Measurements from ENCODE around the gene PSKH1.

Gene PSKH1

DNA sequence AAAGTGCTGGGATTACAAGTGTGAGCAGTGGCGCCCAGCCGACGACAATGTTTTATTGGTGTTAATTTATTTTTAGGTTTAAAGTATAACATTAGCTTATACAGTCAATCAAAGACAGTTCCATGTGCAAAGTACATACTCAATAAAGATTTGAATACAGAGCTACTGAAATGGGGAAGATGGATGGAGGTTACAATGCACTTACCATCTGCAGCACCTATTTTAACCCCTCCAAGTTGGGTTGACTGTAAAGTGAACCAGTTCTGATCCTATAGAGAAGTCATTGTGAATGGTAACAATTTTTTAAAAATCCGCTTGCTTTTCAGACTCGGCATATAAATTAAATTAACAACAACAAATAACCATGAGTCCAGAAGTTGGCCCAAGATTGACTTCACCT is 679 bp upstream of the PSKH1 start:
- H4K20me1 ChIP-seq (ENCODE audit: insufficient read depth) = no peaks in the 10 kb centered on the region
- peak overlapping the region; percentile 95 for H3K4me2 ChIP-seq
- H3K4me1 ChIP-seq (ENCODE audit: low read depth, poor library complexity, severe bottlenecking) = peaks cover 14% of the 10 kb centered on the region
- peaks cover 33% of the 10 kb centered on the region; the same call in 1 of the 2 replicates for H3K79me2 ChIP-seq (ENCODE audit: insufficient read depth, low read depth)
- no peaks in the 10 kb centered on the region for H3K27me3 ChIP-seq (ENCODE audit: insufficient read depth, low read depth)
- H3K36me3 ChIP-seq (ENCODE audit: insufficient read depth) = no peaks in the 10 kb centered on the region
- no peak overlapping the region for H3K4me3 ChIP-seq (IDR thresholded peaks at IDR 0.05; ENCODE audit: insufficient read depth, low read depth, low read length)
- peak overlapping the region; percentile 79; the same call in 1 of the 2 replicates for H2AFZ ChIP-seq (ENCODE audit: low read depth)
- TF ChIP-seq, protein P1, sequence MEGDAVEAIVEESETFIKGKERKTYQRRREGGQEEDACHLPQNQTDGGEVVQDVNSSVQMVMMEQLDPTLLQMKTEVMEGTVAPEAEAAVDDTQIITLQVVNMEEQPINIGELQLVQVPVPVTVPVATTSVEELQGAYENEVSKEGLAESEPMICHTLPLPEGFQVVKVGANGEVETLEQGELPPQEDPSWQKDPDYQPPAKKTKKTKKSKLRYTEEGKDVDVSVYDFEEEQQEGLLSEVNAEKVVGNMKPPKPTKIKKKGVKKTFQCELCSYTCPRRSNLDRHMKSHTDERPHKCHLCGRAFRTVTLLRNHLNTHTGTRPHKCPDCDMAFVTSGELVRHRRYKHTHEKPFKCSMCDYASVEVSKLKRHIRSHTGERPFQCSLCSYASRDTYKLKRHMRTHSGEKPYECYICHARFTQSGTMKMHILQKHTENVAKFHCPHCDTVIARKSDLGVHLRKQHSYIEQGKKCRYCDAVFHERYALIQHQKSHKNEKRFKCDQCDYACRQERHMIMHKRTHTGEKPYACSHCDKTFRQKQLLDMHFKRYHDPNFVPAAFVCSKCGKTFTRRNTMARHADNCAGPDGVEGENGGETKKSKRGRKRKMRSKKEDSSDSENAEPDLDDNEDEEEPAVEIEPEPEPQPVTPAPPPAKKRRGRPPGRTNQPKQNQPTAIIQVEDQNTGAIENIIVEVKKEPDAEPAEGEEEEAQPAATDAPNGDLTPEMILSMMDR (conservative IDR thresholded peaks at IDR 0.05; ENCODE audit: low read depth, low read length) = no peak
- no peak overlapping the region; the same call in 1 of the 2 replicates for H3K9ac ChIP-seq
- H3K27ac ChIP-seq = no peak overlapping the region

DNA sequence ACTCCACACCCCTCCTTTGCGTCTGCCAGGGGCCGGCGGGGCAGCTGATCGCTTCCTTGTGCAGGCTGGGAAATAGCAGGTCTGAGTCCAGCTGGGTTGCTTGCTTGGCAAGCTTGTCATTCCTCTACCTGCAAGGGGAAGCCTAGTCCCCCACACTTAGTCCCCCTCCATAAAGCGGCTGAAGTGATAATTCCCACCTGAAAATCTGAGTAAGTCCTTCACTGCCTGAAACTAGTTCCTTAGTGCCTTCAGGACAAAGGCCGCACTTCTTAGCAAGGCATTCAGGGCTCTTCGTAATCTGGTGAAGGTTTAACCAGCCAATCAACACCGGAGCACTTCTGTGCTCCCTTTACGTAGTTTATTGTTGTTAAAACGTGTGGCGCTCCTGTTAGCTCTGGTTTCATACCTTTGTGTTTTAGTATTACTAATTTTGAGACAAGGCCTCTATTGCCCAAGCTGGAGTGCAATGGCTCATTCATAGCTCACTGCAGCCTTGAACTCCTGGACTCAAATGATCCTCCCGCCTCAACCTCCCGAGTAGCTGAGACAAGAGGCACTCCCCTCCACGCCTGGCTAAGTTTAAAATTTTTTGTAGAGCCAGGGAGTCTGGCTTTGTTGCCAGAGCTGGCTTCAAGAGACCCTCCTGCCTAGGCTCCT is 817 bp downstream of the PSKH1 start:
- H3K4me3 ChIP-seq (IDR thresholded peaks at IDR 0.05; ENCODE audit: insufficient read depth, low read depth, low read length) = no peak overlapping the region
- TF ChIP-seq, protein P1 (conservative IDR thresholded peaks at IDR 0.05; ENCODE audit: low read depth, low read length) = no peak
- peak overlapping the region; percentile 63 for H3K27ac ChIP-seq
- peaks cover 17% of the 10 kb centered on the region for H3K4me1 ChIP-seq (ENCODE audit: low read depth, poor library complexity, severe bottlenecking)
- peaks cover 34% of the 10 kb centered on the region; the same call in 1 of the 2 replicates for H3K79me2 ChIP-seq (ENCODE audit: insufficient read depth, low read depth)
- no peaks in the 10 kb centered on the region for H3K36me3 ChIP-seq (ENCODE audit: insufficient read depth)
- peak overlapping the region; percentile 88 for H3K9ac ChIP-seq
- no peaks in the 10 kb centered on the region for H4K20me1 ChIP-seq (ENCODE audit: insufficient read depth)
- H3K27me3 ChIP-seq (ENCODE audit: insufficient read depth, low read depth) = no peaks in the 10 kb centered on the region
- peak overlapping the region; percentile 69 for H2AFZ ChIP-seq (ENCODE audit: low read depth)
- H3K4me2 ChIP-seq = peak overlapping the region; percentile 86

DNA sequence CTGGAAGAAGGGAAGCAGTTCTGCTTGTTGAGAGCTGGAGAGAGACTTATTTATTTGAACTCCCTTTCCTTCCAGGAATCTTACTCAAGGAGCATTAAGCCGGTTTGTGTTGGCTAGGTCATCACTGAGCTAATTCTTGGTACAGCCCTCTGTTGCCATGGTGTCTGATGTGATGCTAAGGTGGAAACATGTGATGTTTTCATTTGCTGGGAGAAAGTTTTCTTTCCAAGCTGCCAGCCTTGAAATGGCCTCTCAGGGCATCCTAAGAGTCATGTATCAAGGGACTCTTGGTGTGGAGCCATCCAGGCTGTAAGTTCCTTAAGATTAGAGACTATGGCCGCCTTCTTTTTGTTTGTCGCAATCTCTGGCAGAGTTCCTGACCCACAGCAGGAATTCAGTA is 4.2 kb downstream of the PSKH1 start:
- Histone ChIP-seq H3K36me3 (ENCODE audit: insufficient read depth) (no peaks in the 10 kb centered on the region), H3K79me2 (ENCODE audit: insufficient read depth, low read depth) (peaks cover 42% of the 10 kb centered on the region; the same call in 1 of the 2 replicates)
- TF ChIP-seq, protein P1 (conservative IDR thresholded peaks at IDR 0.05; ENCODE audit: low read depth, low read length) = no peak

DNA sequence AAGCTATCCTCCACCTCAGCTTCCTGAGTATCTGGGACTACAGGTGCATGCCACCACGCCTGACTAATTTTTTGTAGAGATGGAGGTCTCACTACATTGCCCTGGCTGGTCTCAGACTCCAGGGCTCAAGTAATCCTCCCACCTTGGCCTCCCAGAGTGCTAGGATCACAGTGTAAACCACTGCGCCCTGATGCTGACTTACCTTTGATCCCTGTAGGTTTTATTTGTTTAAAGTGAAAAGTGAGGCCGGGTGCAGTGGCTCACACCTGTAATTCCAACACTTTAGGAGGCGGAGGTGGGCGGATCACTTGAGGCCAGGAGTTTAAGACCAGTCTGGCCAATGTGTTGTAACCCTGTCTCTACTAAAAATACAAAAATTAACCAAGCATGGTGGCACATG is 8.7 kb downstream of the PSKH1 start:
- Histone ChIP-seq H3K4me2 (no peak overlapping the region), H3K4me1 (ENCODE audit: low read depth, poor library complexity, severe bottlenecking) (peaks cover 5% of the 10 kb centered on the region), H3K27ac (no peak overlapping the region), H2AFZ (ENCODE audit: low read depth) (no peak overlapping the region), H3K36me3 (ENCODE audit: insufficient read depth) (no peaks in the 10 kb centered on the region), H4K20me1 (ENCODE audit: insufficient read depth) (no peaks in the 10 kb centered on the region), H3K79me2 (ENCODE audit: insufficient read depth, low read depth) (peaks cover 16% of the 10 kb centered on the region; the same call in 1 of the 2 replicates), H3K9ac (no peak overlapping the region), H3K27me3 (ENCODE audit: insufficient read depth, low read depth) (no peaks in the 10 kb centered on the region), H3K4me3 (IDR thresholded peaks at IDR 0.05; ENCODE audit: insufficient read depth, low read depth, low read length) (no peak overlapping the region)
- TF ChIP-seq, protein P1 (conservative IDR thresholded peaks at IDR 0.05; ENCODE audit: low read depth, low read length) = no peak

More for the DNA sequence above, 4.2 kb downstream of the PSKH1 start:
- Histone ChIP-seq H3K9ac (no peak overlapping the region), H3K4me1 (ENCODE audit: low read depth, poor library complexity, severe bottlenecking) (peaks cover 18% of the 10 kb centered on the region), H2AFZ (ENCODE audit: low read depth) (no peak overlapping the region), H3K27ac (no peak overlapping the region), H3K4me2 (no peak overlapping the region), H3K4me3 (IDR thresholded peaks at IDR 0.05; ENCODE audit: insufficient read depth, low read depth, low read length) (no peak overlapping the region), H3K27me3 (ENCODE audit: insufficient read depth, low read depth) (no peaks in the 10 kb centered on the region), H4K20me1 (ENCODE audit: insufficient read depth) (no peaks in the 10 kb centered on the region)

Data from KMS-11 (cell line).